ENCODE results near the gene PRKAB1. TPM values are rescaled to one million over a fixed set of nuclear protein-coding genes. Genes with fewer than 3 reads are reported as not detected.
"Not testable (repeated sequence)": the region's sequence is repeated elsewhere in the genome, so short reads cannot be mapped to it uniquely, and the experiment has no call there.

PRKAB1 gene
- total RNA-seq, 1 donor from 2014 or later: 22.7 TPM

DNA sequence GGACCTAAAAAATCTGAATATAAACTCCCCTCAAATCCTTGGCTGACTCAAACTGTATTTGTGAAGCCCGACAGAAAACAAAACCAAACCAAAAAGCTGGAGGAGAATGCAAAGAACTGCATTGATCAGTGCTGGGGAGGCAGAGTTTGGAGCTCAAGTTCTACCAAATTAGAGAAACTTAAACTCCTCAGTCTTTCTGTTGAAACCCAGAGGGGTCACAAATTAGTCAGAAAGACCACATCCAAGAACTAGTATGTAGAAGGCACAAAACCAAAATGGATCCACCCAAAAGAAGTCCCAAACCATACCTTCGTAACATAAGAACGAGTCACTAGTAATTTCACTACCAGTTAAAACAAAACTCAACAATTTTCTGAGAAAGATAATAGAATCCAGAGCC, 15.3 kb upstream of the PRKAB1 start:
- Histone ChIP-seq H3K4me2 (ENCODE audit: low read length) (no peak overlapping the region), H3K9me3 (ENCODE audit: insufficient read depth, low read depth, low read length) (no peaks in the 10 kb centered on the region), H3K27ac (ENCODE audit: low read depth, low read length) (no peak overlapping the region), H3K4me1 (ENCODE audit: insufficient read depth, low read length) (no peaks in the 10 kb centered on the region), H4K20me1 (ENCODE audit: insufficient read depth, low read length) (no peaks in the 10 kb centered on the region), H2AFZ (ENCODE audit: low read depth, low read length) (no peak overlapping the region), H3K27me3 (ENCODE audit: insufficient read depth, low read length) (no peaks in the 10 kb centered on the region), H3K36me3 (ENCODE audit: insufficient read depth, low read length) (no peaks in the 10 kb centered on the region), H3K4me3 (ENCODE audit: insufficient read depth, low read depth, low read length) (no peak overlapping the region), H3K79me2 (ENCODE audit: insufficient read depth, low read length) (no peaks in the 10 kb centered on the region), H3K9ac (ENCODE audit: low read length) (no peak overlapping the region)
- no peak overlapping the region for H3K27ac Mint-ChIP-seq (ENCODE audit: unreplicated experiment)
- H3K27me3 Mint-ChIP-seq (ENCODE audit: low read depth, unreplicated experiment): no peaks in the 10 kb centered on the region
- no peak overlapping the region for H3K4me3 Mint-ChIP-seq (ENCODE audit: unreplicated experiment)
- DNase-seq (ENCODE audit: low read depth) (no peak), FAIRE-seq (no peak)
- H3K4me1 Mint-ChIP-seq (ENCODE audit: low read depth, unreplicated experiment): no peaks in the 10 kb centered on the region
- TF ChIP-seq, protein P1, sequence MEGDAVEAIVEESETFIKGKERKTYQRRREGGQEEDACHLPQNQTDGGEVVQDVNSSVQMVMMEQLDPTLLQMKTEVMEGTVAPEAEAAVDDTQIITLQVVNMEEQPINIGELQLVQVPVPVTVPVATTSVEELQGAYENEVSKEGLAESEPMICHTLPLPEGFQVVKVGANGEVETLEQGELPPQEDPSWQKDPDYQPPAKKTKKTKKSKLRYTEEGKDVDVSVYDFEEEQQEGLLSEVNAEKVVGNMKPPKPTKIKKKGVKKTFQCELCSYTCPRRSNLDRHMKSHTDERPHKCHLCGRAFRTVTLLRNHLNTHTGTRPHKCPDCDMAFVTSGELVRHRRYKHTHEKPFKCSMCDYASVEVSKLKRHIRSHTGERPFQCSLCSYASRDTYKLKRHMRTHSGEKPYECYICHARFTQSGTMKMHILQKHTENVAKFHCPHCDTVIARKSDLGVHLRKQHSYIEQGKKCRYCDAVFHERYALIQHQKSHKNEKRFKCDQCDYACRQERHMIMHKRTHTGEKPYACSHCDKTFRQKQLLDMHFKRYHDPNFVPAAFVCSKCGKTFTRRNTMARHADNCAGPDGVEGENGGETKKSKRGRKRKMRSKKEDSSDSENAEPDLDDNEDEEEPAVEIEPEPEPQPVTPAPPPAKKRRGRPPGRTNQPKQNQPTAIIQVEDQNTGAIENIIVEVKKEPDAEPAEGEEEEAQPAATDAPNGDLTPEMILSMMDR (IDR thresholded peaks at IDR 0.05; ENCODE audit: insufficient read depth, low read depth, low read length): no peak
- no peak for TF ChIP-seq EZH2 (IDR thresholded peaks at IDR 0.05; ENCODE audit: insufficient read depth, low read length)
- no peaks in the 10 kb centered on the region for H3K36me3 Mint-ChIP-seq (ENCODE audit: low read depth, unreplicated experiment)
- no peaks in the 10 kb centered on the region for H3K9me3 Mint-ChIP-seq (ENCODE audit: unreplicated experiment)

DNA sequence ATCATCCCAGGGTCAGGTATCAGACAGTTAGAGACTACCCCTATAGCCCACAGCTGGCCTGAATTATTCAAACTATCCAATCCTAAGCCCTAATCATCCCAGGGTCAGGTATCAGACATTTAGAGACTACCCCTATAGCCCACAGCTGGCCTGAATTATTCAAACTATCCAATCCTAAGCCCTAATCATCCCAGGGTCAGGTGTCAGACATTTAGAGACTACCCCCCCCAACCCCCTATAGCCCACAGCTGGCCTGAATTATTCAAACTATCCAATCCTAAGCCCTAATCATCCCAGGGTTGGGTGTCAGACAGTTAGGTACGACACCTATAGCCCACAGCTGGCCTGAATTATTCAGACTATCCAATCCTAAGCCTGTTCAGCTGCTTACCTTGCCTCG, 10.9 kb upstream of the PRKAB1 start:
- H3K27ac ChIP-seq (ENCODE audit: low read depth, low read length); H3K27ac Mint-ChIP-seq (ENCODE audit: unreplicated experiment); H3K9ac ChIP-seq (ENCODE audit: low read length); H3K4me1 Mint-ChIP-seq (ENCODE audit: low read depth, unreplicated experiment); H4K20me1 ChIP-seq (ENCODE audit: insufficient read depth, low read length); H3K9me3 Mint-ChIP-seq (ENCODE audit: unreplicated experiment); H3K4me1 ChIP-seq (ENCODE audit: insufficient read depth, low read length); H3K4me2 ChIP-seq (ENCODE audit: low read length); H3K9me3 ChIP-seq (ENCODE audit: insufficient read depth, low read depth, low read length); FAIRE-seq; DNase-seq (ENCODE audit: low read depth); H3K36me3 ChIP-seq (ENCODE audit: insufficient read depth, low read length); H2AFZ ChIP-seq (ENCODE audit: low read depth, low read length); H3K4me3 Mint-ChIP-seq (ENCODE audit: unreplicated experiment); H3K4me3 ChIP-seq (ENCODE audit: insufficient read depth, low read depth, low read length); H3K27me3 Mint-ChIP-seq (ENCODE audit: low read depth, unreplicated experiment); H3K36me3 Mint-ChIP-seq (ENCODE audit: low read depth, unreplicated experiment); H3K27me3 ChIP-seq (ENCODE audit: insufficient read depth, low read length); H3K79me2 ChIP-seq (ENCODE audit: insufficient read depth, low read length): not testable (repeated sequence)

DNA sequence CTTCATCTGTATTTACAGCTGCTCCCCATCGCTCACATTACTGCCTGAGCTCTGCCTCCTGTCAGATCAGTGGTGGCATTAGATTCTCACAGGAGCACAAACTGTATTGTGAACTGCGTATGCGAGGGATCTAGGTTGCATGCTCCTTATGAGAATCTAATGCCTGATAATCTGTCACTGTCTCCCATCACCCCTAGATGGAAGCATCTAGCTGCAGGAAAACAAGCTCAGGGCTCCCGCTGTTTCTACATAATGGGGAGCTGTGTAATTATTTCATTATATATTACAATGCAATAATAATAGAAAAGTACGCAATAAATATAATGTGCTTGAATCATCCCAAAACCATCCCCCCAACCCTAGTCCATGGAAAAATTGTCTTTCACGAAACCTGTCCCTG, 9.8 kb upstream of the PRKAB1 start:
- H3K79me2 ChIP-seq (ENCODE audit: insufficient read depth, low read length); H3K4me2 ChIP-seq (ENCODE audit: low read length); H3K4me3 ChIP-seq (ENCODE audit: insufficient read depth, low read depth, low read length); H3K27me3 ChIP-seq (ENCODE audit: insufficient read depth, low read length); H2AFZ ChIP-seq (ENCODE audit: low read depth, low read length); H3K4me1 ChIP-seq (ENCODE audit: insufficient read depth, low read length); H3K27ac Mint-ChIP-seq (ENCODE audit: unreplicated experiment); H3K36me3 ChIP-seq (ENCODE audit: insufficient read depth, low read length); H3K9ac ChIP-seq (ENCODE audit: low read length); H3K9me3 Mint-ChIP-seq (ENCODE audit: unreplicated experiment); DNase-seq (ENCODE audit: low read depth); H3K27ac ChIP-seq (ENCODE audit: low read depth, low read length); H3K9me3 ChIP-seq (ENCODE audit: insufficient read depth, low read depth, low read length); H3K4me1 Mint-ChIP-seq (ENCODE audit: low read depth, unreplicated experiment); H4K20me1 ChIP-seq (ENCODE audit: insufficient read depth, low read length); H3K36me3 Mint-ChIP-seq (ENCODE audit: low read depth, unreplicated experiment); H3K4me3 Mint-ChIP-seq (ENCODE audit: unreplicated experiment); H3K27me3 Mint-ChIP-seq (ENCODE audit: low read depth, unreplicated experiment); FAIRE-seq: not testable (repeated sequence)
